ENCODE data around the gene PLAAT2. TPM values are rescaled to one million over a fixed set of nuclear protein-coding genes. Genes with fewer than 3 reads are reported as not detected.
A peak's percentile ranks its signal among the peaks of the same experiment; 100 is the strongest.

Gene PLAAT2
- total and polyA plus RNA-seq, 2 of the 13 experiments (the other 11 are each of a cell fraction or from before 2014, with no cell fraction given), result 0.22 TPM; not detected in 1

- TF ChIP-seq AHDC1 (CRISPR knock-in tag; IDR thresholded peaks at IDR 0.05; ENCODE audit: borderline replicate concordance), result no peak
- TF ChIP-seq, protein P1, sequence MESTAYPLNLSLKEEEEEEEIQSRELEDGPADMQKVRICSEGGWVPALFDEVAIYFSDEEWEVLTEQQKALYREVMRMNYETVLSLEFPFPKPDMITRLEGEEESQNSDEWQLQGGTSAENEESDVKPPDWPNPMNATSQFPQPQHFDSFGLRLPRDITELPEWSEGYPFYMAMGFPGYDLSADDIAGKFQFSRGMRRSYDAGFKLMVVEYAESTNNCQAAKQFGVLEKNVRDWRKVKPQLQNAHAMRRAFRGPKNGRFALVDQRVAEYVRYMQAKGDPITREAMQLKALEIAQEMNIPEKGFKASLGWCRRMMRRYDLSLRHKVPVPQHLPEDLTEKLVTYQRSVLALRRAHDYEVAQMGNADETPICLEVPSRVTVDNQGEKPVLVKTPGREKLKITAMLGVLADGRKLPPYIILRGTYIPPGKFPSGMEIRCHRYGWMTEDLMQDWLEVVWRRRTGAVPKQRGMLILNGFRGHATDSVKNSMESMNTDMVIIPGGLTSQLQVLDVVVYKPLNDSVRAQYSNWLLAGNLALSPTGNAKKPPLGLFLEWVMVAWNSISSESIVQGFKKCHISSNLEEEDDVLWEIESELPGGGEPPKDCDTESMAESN (CRISPR knock-in tag; conservative IDR thresholded peaks at IDR 0.05), result 0 out of 2 replicates have a peak, but pooled peaks have one; percentile 32
- TF ChIP-seq, protein P2, sequence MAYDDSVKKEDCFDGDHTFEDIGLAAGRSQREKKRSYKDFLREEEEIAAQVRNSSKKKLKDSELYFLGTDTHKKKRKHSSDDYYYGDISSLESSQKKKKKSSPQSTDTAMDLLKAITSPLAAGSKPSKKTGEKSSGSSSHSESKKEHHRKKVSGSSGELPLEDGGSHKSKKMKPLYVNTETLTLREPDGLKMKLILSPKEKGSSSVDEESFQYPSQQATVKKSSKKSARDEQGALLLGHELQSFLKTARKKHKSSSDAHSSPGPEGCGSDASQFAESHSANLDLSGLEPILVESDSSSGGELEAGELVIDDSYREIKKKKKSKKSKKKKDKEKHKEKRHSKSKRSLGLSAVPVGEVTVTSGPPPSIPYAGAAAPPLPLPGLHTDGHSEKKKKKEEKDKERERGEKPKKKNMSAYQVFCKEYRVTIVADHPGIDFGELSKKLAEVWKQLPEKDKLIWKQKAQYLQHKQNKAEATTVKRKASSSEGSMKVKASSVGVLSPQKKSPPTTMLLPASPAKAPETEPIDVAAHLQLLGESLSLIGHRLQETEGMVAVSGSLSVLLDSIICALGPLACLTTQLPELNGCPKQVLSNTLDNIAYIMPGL (CRISPR knock-in tag; IDR thresholded peaks at IDR 0.05; ENCODE audit: borderline replicate concordance in 1 of 2, low read depth in 1 of 2), result 0 out of 4 replicates have a peak, but pooled peaks of 1 of the 2 experiments have one; percentile 37
- no peak for TF ChIP-seq WIZ (CRISPR knock-in tag; IDR thresholded peaks at IDR 0.05)
- no peak for TF ChIP-seq ZC3H4 (CRISPR knock-in tag; IDR thresholded peaks at IDR 0.05; ENCODE audit: borderline replicate concordance)
- peak; percentile 81 for TF ChIP-seq SAP130 (CRISPR knock-in tag; IDR thresholded peaks at IDR 0.05; ENCODE audit: low read depth)
- TF ChIP-seq SRSF4 (IDR thresholded peaks at IDR 0.05; ENCODE audit: low read depth, low read length, poor library complexity, severe bottlenecking), result no peak
- TF ChIP-seq FIP1L1 (IDR thresholded peaks at IDR 0.05; ENCODE audit: borderline replicate concordance, insufficient read depth, low read depth, low read length), result no peak
- TF ChIP-seq HMG20A (CRISPR knock-in tag; IDR thresholded peaks at IDR 0.05; ENCODE audit: borderline replicate concordance), result no peak
- TF ChIP-seq, protein P3, sequence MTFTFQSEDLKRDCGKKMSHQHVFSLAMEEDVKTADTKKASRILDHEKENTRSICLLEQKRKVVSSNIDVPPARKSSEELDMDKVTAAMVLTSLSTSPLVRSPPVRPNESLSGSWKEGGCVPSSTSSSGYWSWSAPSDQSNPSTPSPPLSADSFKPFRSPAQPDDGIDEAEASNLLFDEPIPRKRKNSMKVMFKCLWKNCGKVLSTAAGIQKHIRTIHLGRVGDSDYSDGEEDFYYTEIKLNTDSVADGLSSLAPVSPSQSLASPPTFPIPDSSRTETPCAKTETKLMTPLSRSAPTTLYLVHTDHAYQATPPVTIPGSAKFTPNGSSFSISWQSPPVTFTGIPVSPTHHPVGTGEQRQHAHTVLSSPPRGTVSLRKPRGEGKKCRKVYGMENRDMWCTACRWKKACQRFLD (CRISPR knock-in tag; IDR thresholded peaks at IDR 0.05; ENCODE audit: borderline replicate concordance), result no peak
- TF ChIP-seq ZNF720 (CRISPR knock-in tag; IDR thresholded peaks at IDR 0.05), result no peak
- TF ChIP-seq KDM2A (CRISPR knock-in tag; IDR thresholded peaks at IDR 0.05; ENCODE audit: borderline replicate concordance, low read depth), result peak; percentile 12; the same call in 1 of the 2 replicates
- TF ChIP-seq GPN1 (CRISPR knock-in tag; IDR thresholded peaks at IDR 0.05; ENCODE audit: borderline replicate concordance), result no peak
- TF ChIP-seq KAT7 (CRISPR knock-in tag; IDR thresholded peaks at IDR 0.05; ENCODE audit: borderline replicate concordance), result 0 out of 2 replicates have a peak, but pooled peaks have one; percentile 36
- TF ChIP-seq ARID2 (CRISPR knock-in tag; IDR thresholded peaks at IDR 0.05; ENCODE audit: borderline replicate concordance), result no peak
- peak; percentile 51; the same call in 1 of the 2 replicates for TF ChIP-seq PHF20 (CRISPR knock-in tag; IDR thresholded peaks at IDR 0.05)
Measured at GRCh38 chr11:63573881-63574855, 11.0 kb upstream of the PLAAT2 start (continued).
